Lower leg skin (tissue), 3 donors: ENCODE data around the gene ABL1.

Source experiments
- POLR2A ChIP-seq, 2 donors: fragments of 450-650 bp; IDR thresholded peaks; one replicate each; pipeline ENCODE4 v1.6.1; 2016 to 2017; ENCODE audit warnings: antibody characterized with exemption in 2 of 2, mild to moderate bottlenecking in 1 of 2, moderate library complexity in 1 of 2
- TF ChIP-seq, protein P1 (sequence below), 3 donors: fragments of 450-650 bp; IDR thresholded peaks; one replicate each; pipeline ENCODE4 v1.5.1; 2016; ENCODE audit warnings: antibody characterized with exemption in 3 of 3, mild to moderate bottlenecking in 3 of 3, moderate library complexity in 2 of 3

DNA sequence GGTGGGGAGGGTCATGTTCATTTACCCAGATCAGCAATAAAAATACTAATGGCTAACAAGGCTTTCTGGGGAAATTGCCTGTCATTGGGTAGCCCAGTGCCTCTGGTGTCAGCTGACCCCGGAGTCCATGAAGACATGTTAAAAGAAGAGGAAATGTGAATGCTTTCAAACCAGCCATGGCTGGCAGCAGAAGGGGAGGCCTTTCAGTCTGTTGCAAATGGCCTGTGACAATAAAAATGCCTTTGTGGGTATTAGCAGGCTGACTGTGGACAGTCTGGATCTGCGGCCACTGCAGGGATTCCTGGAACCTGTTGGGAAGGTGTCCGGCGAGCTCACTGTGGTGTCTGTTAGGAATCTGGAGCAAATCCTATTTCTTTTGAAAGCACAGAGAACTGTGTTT lies 7.5 kb downstream of the ABL1 start:
- TF ChIP-seq POLR2A (IDR thresholded peaks at IDR 0.05) = no peak
- TF ChIP-seq, protein P1, sequence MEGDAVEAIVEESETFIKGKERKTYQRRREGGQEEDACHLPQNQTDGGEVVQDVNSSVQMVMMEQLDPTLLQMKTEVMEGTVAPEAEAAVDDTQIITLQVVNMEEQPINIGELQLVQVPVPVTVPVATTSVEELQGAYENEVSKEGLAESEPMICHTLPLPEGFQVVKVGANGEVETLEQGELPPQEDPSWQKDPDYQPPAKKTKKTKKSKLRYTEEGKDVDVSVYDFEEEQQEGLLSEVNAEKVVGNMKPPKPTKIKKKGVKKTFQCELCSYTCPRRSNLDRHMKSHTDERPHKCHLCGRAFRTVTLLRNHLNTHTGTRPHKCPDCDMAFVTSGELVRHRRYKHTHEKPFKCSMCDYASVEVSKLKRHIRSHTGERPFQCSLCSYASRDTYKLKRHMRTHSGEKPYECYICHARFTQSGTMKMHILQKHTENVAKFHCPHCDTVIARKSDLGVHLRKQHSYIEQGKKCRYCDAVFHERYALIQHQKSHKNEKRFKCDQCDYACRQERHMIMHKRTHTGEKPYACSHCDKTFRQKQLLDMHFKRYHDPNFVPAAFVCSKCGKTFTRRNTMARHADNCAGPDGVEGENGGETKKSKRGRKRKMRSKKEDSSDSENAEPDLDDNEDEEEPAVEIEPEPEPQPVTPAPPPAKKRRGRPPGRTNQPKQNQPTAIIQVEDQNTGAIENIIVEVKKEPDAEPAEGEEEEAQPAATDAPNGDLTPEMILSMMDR (IDR thresholded peaks at IDR 0.05) = no peak
